Epithelial cell of proximal tubule (primary cell): ENCODE measurements around the gene SLCO2A1. TPM values are rescaled to one million over a fixed set of nuclear protein-coding genes. Genes with fewer than 3 reads are reported as not detected.

Source experiments
- DNase-seq: peaks from one replicate; pipeline ENCODE4 v3.0.0-alpha.2; 2011; ENCODE audit warnings: low read depth
- H3K4me3 ChIP-seq: 2 replicates; pipeline ENCODE4 v1.5.1; 2011; ENCODE audit warnings: low read depth, mild to moderate bottlenecking, low read length
- CTCF ChIP-seq: conservative IDR thresholded peaks from 2 replicates; pipeline ENCODE4 v1.5.1; 2012; ENCODE audit warnings: low read depth, mild to moderate bottlenecking, low read length
- total RNA-seq: library from RNA; depleted of rRNA; stranded (reverse); fragments of >200 nt; gene quantifications from 2 replicates; pipeline ENCODE4 v1.2.3, GENCODE V29; 2015

SLCO2A1 gene
- total RNA-seq, 1 donor from 2014 or later = 0.75 TPM

GRCh38 chr3:134001251-134001650, 28.5 kb downstream of the SLCO2A1 start:
- no peak for DNase-seq
- no peak for TF ChIP-seq CTCF
- no peak overlapping the region for H3K4me3 ChIP-seq

GRCh38 chr3:133999891-134000685, 29.6 kb downstream of the SLCO2A1 start:
- TF ChIP-seq CTCF = no peak
- no peak overlapping the region for H3K4me3 ChIP-seq
- DNase-seq = no peak

DNA sequence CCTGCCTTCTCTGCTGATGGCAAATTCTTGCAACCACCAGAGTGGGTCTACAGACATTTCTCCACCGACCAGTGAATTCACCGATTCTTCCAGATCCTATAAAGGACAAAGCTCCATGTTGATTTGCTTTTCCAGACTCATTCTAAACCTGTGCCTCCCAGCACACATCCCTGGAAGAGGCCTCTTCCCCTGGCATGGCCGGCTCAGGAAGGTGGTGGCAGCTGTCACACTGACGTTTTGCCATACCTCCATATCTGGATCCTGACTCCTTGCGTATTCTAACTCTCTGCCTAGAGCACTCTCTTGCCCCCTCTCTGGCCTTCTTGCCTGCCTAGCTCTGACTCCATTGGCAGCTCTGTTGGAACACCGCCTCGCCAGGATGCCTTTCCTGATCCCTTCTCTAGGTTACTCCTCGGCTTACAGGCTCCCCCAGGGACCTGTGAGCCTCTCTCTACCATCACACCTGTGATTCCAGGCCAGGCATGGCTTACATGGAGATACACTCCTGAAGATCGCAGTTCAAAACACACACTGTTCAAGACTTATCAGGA, 31.0 kb downstream of the SLCO2A1 start:
- TF ChIP-seq CTCF = no peak
- H3K4me3 ChIP-seq = no peak overlapping the region
- no peak for DNase-seq

DNA sequence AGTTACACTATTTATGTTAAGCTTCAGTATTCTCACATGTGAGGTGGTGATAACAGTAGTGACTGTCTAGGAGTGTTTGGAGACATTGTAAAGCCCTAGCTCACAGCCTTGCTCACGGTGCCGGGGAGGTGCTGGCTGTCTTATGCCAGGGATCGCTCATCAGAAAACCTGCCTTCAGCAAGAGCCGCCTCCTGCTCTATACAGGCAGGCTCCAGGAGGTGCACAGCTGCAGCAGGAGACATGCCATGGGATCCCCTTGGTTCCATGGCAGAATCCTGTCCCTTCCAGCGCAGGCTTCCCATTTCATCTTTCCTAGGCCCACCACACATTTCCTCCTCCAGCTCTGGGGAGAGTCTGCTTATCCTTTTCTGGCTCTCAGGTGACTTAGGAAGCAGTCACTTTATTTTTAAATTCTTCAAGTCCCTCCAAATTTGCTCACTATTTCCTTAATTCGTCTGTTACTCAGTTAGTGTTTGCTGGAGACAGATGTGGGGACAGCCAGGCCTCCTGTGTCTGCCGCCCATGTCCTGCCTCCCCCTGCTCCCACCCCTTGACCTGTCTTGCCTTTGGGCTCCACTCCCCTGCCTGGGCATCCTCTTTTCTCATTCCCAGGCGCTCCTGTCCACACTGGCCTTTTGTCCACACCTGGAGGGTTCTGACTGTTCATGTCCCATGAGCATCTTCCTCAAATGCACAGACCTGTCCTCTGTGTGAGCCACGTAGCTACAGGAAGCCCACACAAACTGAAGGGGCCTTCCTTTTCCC, 31.7 kb downstream of the SLCO2A1 start:
- DNase-seq = no peak
- TF ChIP-seq CTCF = no peak
- H3K4me3 ChIP-seq = no peak overlapping the region

GRCh38 chr3:133996996-133997395, 32.7 kb downstream of the SLCO2A1 start:
- H3K4me3 ChIP-seq = no peak overlapping the region
- TF ChIP-seq CTCF = no peak
- DNase-seq = no peak

DNA sequence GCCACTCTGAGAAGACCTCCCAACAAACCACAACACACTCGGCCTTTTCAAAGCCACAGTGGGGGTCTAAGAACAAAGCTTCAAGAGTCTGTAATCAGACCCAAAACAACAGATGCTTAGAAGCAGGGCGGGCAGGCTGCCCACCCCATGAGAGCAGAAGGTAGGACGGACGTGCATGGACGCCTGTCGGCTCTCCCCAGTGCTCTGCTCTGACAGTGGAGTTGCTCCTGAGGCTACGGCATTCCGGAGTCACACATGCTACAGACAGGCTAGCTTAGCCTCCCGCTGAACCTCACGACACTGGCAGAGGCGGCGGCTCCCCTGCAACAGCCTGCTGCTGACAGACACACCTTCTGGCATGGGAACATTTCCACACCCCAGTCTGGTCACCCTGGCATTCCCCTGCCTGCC, 33.5 kb downstream of the SLCO2A1 start:
- no peak overlapping the region for H3K4me3 ChIP-seq
- no peak for DNase-seq
- TF ChIP-seq CTCF = no peak
